Diencephalon (tissue), 1 donor: ENCODE results near the gene ADPGK. TPM values are rescaled to one million over a fixed set of nuclear protein-coding genes. Genes with fewer than 3 reads are reported as not detected.

Experiments used
- total RNA-seq: library from RNA; depleted of rRNA; stranded (reverse); fragments of >200 nt; gene quantifications from one replicate; pipeline ENCODE4 v1.2.3, GENCODE V29; 2014

Gene ADPGK
- 38.8 TPM for total RNA-seq

DNA sequence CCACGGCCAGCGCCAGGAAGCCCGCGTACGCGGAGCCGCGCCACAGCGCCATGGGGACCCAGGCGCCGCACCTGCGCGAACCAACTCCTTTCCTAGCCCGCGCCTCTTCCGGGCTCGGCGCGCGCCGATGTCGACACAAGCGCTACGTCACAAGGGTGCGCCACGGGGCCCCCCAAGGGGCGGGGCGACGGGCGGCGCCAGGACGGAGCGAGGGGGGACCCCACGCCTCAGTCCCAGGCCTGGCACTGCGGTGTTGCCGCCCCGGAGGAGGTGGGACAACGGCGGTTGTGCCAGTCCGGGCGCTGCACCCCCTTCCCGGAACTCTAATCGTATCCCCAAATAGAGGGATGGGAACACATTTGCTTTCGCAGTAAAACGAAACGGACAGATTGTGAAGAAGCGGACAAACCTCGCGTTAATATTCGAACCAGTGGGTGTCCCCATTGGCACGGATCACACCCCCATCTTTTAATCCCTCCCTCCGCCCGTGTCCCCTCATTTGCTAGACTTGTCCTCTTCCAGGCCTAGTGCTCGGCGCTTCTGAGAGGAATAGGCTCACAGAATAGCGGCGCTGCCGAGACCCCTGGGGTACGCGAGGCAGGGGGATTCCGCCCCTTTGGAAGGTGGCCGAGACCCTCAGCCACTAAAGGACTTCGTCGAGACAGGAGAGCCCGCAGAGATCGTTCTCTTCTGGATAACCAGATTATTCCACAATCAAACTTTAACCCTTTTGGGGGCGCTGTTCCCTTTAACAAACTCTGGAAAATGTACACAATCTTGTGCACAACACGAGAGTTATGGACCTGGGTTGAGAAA, at the start of gene ADPGK:
ADPGK (minus strand) TSS at position 119 of the 816 bp plus-strand sequence; CDS start at position 52, 67 bp downstream.

Other genes starting within 250 kb of the ADPGK start
- not detected for gene GOLGA6B, start 129.1 kb downstream of the ADPGK start, total RNA-seq
- not detected for gene HIGD2B, start 97.6 kb downstream of the ADPGK start, total RNA-seq
- gene BBS4, start 97.6 kb downstream of the ADPGK start, total RNA-seq, result 36.9 TPM